DOHH2 (cell line): Measurements from ENCODE around the gene SMIM23.

Source experiments
- H3F3A ChIP-seq: fragments of 200-600 bp; sonication (generic), shearing (Covaris generic); 2 replicates; pipeline ENCODE4 v1.6.0; 2016; ENCODE audit warnings: antibody characterized with exemption, mild to moderate bottlenecking; ENCODE audit not compliant: control insufficient read depth, insufficient read depth
- H3K27ac ChIP-seq: fragments of 200-600 bp; sonication (generic); 2 replicates; pipeline ENCODE4 v1.5.1; 2014; ENCODE audit warnings: low read depth, mild to moderate bottlenecking, low read length, moderate library complexity
- H3K27me3 ChIP-seq: fragments of 200-600 bp; sonication (generic); 2 replicates; pipeline ENCODE4 v1.6.1; 2014; ENCODE audit warnings: mild to moderate bottlenecking, low read length, mixed read lengths; ENCODE audit not compliant: control insufficient read depth
- H3K36me3 ChIP-seq: fragments of 200-600 bp; sonication (generic); 2 replicates; pipeline ENCODE4 v1.6.1; 2014; ENCODE audit warnings: mild to moderate bottlenecking, low read length, moderate library complexity, mixed read lengths; ENCODE audit not compliant: control insufficient read depth
- H3K4me1 ChIP-seq: fragments of 200-600 bp; sonication (generic); 2 replicates; pipeline ENCODE4 v1.6.1; 2014; ENCODE audit warnings: mild to moderate bottlenecking, low read length, mixed read lengths; ENCODE audit not compliant: control insufficient read depth
- H3K4me2 ChIP-seq: fragments of 200-600 bp; sonication (generic); 2 replicates; pipeline ENCODE4 v1.6.0; 2014; ENCODE audit warnings: mild to moderate bottlenecking, low read length, moderate library complexity
- H3K4me3 ChIP-seq: fragments of 200-600 bp; sonication (generic); 2 replicates; pipeline ENCODE4 v1.5.1; 2014; ENCODE audit warnings: mild to moderate bottlenecking, low read length, mixed read lengths
- H3K79me2 ChIP-seq: fragments of 200-600 bp; sonication (generic); 2 replicates; pipeline ENCODE4 v1.6.1; 2014; ENCODE audit warnings: mild to moderate bottlenecking, low read length, mixed read lengths; ENCODE audit not compliant: control insufficient read depth
- H3K9me2 ChIP-seq: fragments of 200-600 bp; sonication (generic); replicated peaks from 2 replicates; pipeline ENCODE4 v1.6.1; 2014; ENCODE audit warnings: mild to moderate bottlenecking, low read length, mixed read lengths; ENCODE audit not compliant: control insufficient read depth
- H3K9me3 ChIP-seq: fragments of 200-600 bp; sonication (generic); 2 replicates; pipeline ENCODE4 v1.6.1; 2014; ENCODE audit warnings: antibody characterized with exemption, low read length, mixed read lengths; ENCODE audit not compliant: control insufficient read depth, insufficient read depth
- H4K20me1 ChIP-seq: fragments of 200-600 bp; sonication (generic); 2 replicates; pipeline ENCODE4 v1.6.0; 2014; ENCODE audit warnings: low read depth, mild to moderate bottlenecking, antibody characterized with exemption, low read length, moderate library complexity; ENCODE audit not compliant: control insufficient read depth, insufficient read depth
- CTCF ChIP-seq: fragments of 200-600 bp; sonication (generic); IDR thresholded peaks from one replicate; pipeline ENCODE4 v1.5.1; 2014; ENCODE audit warnings: antibody characterized with exemption, mild to moderate bottlenecking, low read depth, low read length; ENCODE audit not compliant: poor library complexity, severe bottlenecking
- EZH2phosphoT487 ChIP-seq: fragments of 200-600 bp; sonication (generic); IDR thresholded peaks from 2 replicates; pipeline ENCODE4 v1.6.1; 2017; ENCODE audit warnings: borderline replicate concordance, mild to moderate bottlenecking, antibody characterized with exemption, low read length, moderate library complexity, mixed read lengths

SMIM23 gene

GRCh38 chr5:171826132-171826531 is 40.5 kb downstream of the SMIM23 start:
- no peaks in the 10 kb centered on the region for H3K27me3 ChIP-seq
- H3K4me1 ChIP-seq = no peaks in the 10 kb centered on the region
- no peak for TF ChIP-seq CTCF
- no peaks in the 10 kb centered on the region for H4K20me1 ChIP-seq
- no peak overlapping the region for H3K4me2 ChIP-seq
- H3F3A ChIP-seq = no peaks in the 10 kb centered on the region
- no peak overlapping the region for H3K27ac ChIP-seq
- no peaks in the 10 kb centered on the region for H3K9me2 ChIP-seq
- H3K4me3 ChIP-seq = no peak overlapping the region
- H3K79me2 ChIP-seq = no peaks in the 10 kb centered on the region
- no peaks in the 10 kb centered on the region for H3K9me3 ChIP-seq
- H3K36me3 ChIP-seq = no peaks in the 10 kb centered on the region

GRCh38 chr5:171827162-171827561 is 41.5 kb downstream of the SMIM23 start:
- H3F3A ChIP-seq = no peaks in the 10 kb centered on the region
- no peak overlapping the region for H3K27ac ChIP-seq
- no peaks in the 10 kb centered on the region for H3K79me2 ChIP-seq
- no peak overlapping the region for H3K4me3 ChIP-seq
- no peaks in the 10 kb centered on the region for H3K9me2 ChIP-seq
- TF ChIP-seq EZH2phosphoT487 (no peak), CTCF (no peak)
- no peaks in the 10 kb centered on the region for H3K4me1 ChIP-seq
- H3K36me3 ChIP-seq = no peaks in the 10 kb centered on the region
- H3K27me3 ChIP-seq = no peaks in the 10 kb centered on the region
- no peak overlapping the region for H3K4me2 ChIP-seq
- H3K9me3 ChIP-seq = no peaks in the 10 kb centered on the region
- H4K20me1 ChIP-seq = no peaks in the 10 kb centered on the region

GRCh38 chr5:171830686-171831085 is 45.1 kb downstream of the SMIM23 start:
- Histone ChIP-seq H3K36me3 (no peaks in the 10 kb centered on the region), H3F3A (no peaks in the 10 kb centered on the region), H3K79me2 (no peaks in the 10 kb centered on the region), H3K27me3 (peaks cover 15% of the 10 kb centered on the region), H3K4me3 (no peak overlapping the region), H3K9me3 (no peaks in the 10 kb centered on the region), H3K4me1 (no peaks in the 10 kb centered on the region), H3K4me2 (no peak overlapping the region), H3K27ac (no peak overlapping the region), H3K9me2 (no peaks in the 10 kb centered on the region), H4K20me1 (no peaks in the 10 kb centered on the region)
- TF ChIP-seq CTCF (no peak), EZH2phosphoT487 (no peak)

- no peaks in the 10 kb centered on the region for H3F3A ChIP-seq
- TF ChIP-seq CTCF = no peak
- no peak for TF ChIP-seq EZH2phosphoT487
- H4K20me1 ChIP-seq = no peaks in the 10 kb centered on the region
- peaks cover 15% of the 10 kb centered on the region for H3K27me3 ChIP-seq
- no peaks in the 10 kb centered on the region for H3K4me1 ChIP-seq
- H3K27ac ChIP-seq = no peak overlapping the region
- no peaks in the 10 kb centered on the region for H3K9me3 ChIP-seq
- H3K36me3 ChIP-seq = no peaks in the 10 kb centered on the region
- H3K4me3 ChIP-seq = no peak overlapping the region
- H3K79me2 ChIP-seq = no peaks in the 10 kb centered on the region
- H3K4me2 ChIP-seq = no peak overlapping the region
- no peaks in the 10 kb centered on the region for H3K9me2 ChIP-seq
Observed at GRCh38 chr5:171832775-171833174, 47.2 kb downstream of the SMIM23 start.
